Tibial nerve (tissue), 4 donors: Measurements from ENCODE around the gene SCRG1.

Experiments used
- CTCF ChIP-seq, 5 experiments: fragments of 200-600 bp in 3 of 5; fragments of 450-650 bp in 2 of 5; sonication (generic) in 3 of 5; IDR thresholded peaks; one replicate each; pipeline ENCODE4 v1.5.1; 2016 to 2019; ENCODE audit warnings: antibody characterized with exemption in 5 of 5, mild to moderate bottlenecking in 3 of 5, moderate library complexity in 2 of 5
- EP300 ChIP-seq, 2 donors: sonication (generic); formaldehyde crosslinking; IDR thresholded peaks; one replicate each; pipeline ENCODE4 v1.6.1; 2017; ENCODE audit warnings: antibody characterized with exemption in 2 of 2, mild to moderate bottlenecking in 1 of 2
- POLR2A ChIP-seq, 2 donors: fragments of 450-650 bp; IDR thresholded peaks; one replicate each; pipeline ENCODE4 v1.6.1; 2017; ENCODE audit warnings: antibody characterized with exemption in 2 of 2, mild to moderate bottlenecking in 2 of 2, moderate library complexity in 2 of 2

DNA sequence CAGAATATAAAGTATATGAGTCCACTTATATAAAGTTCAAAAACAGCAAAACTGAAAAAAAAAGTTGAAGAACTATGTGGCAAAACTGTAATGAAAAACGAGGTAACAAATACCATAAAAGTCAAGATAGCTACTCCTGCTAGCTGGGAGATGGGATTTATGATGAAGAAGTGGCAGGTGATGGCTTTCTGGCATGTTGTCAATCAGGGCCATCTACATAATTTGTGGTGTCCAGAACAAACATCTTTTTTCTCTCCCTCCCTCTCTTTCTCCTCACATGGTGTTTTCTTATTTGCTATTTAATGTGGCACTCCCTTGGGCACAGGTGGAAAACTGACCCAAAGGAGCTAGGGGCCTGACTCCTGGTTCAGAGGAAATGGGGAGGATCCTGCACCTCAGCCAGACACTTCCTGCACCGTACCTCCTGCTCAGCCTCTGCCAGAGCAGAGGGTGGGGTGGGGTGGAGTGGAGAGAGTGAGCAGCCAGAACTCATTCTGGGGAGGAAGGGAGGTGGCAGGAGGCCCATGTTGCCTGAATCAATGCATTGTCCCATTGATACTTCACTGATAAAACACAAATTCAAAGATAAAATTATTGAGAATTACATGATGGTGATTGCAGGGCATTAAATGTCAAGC is 33.4 kb downstream of the SCRG1 start:
- TF ChIP-seq POLR2A (IDR thresholded peaks at IDR 0.05) (no peak), CTCF (IDR thresholded peaks at IDR 0.05) (no peak), EP300 (IDR thresholded peaks at IDR 0.05) (no peak)
